ENCODE measurements around the gene CBX8. TPM values are rescaled to one million over a fixed set of nuclear protein-coding genes. Genes with fewer than 3 reads are reported as not detected.

CBX8 gene
- total and polyA plus RNA-seq, 2 of the 13 experiments (the other 11 are each of a cell fraction or from before 2014, with no cell fraction given): 0.34 to 12.6 TPM

GRCh38 chr17:79836972-79837887 is 40.4 kb upstream of the CBX8 start (continued):
- TF ChIP-seq KLF6 (CRISPR knock-in tag; IDR thresholded peaks at IDR 0.05) (no peak), ZSCAN21 (CRISPR knock-in tag; IDR thresholded peaks at IDR 0.05; ENCODE audit: borderline replicate concordance) (no peak), ZNF770 (CRISPR knock-in tag; IDR thresholded peaks at IDR 0.05) (0 out of 2 replicates have a peak, but pooled peaks have one; percentile 29), CREB3 (CRISPR knock-in tag; IDR thresholded peaks at IDR 0.05) (no peak), ZNF18 (CRISPR knock-in tag; IDR thresholded peaks at IDR 0.05; ENCODE audit: insufficient replicate concordance) (peak; percentile 29), ZNF75D (CRISPR knock-in tag; IDR thresholded peaks at IDR 0.05; ENCODE audit: borderline replicate concordance) (no peak), HES4 (CRISPR knock-in tag; IDR thresholded peaks at IDR 0.05; ENCODE audit: borderline replicate concordance) (no peak; the same call in 1 of the 2 replicates), ZNF629 (CRISPR knock-in tag; conservative IDR thresholded peaks at IDR 0.05) (no peak), AGO1 (IDR thresholded peaks at IDR 0.05; ENCODE audit: low read depth, low read length, poor library complexity, severe bottlenecking) (peak; percentile 94), ZNF234 (CRISPR knock-in tag; conservative IDR thresholded peaks at IDR 0.05) (0 out of 2 replicates have a peak, but pooled peaks have one; percentile 26), ZNF512 (CRISPR knock-in tag; IDR thresholded peaks at IDR 0.05) (no peak), NR3C1 (CRISPR knock-in tag; IDR thresholded peaks at IDR 0.05) (no peak), PBX3 (CRISPR knock-in tag; IDR thresholded peaks at IDR 0.05; ENCODE audit: borderline replicate concordance) (no peak), MEF2D (CRISPR knock-in tag; IDR thresholded peaks at IDR 0.05) (no peak; the same call in 1 of the 2 replicates), TFDP1 (CRISPR knock-in tag; IDR thresholded peaks at IDR 0.05; ENCODE audit: borderline replicate concordance) (no peak)

All from HepG2 (cell line).